Right cardiac atrium (tissue), 5 donors: Measurements from ENCODE around the gene ADAMTS3. TPM values are rescaled to one million over a fixed set of nuclear protein-coding genes. Genes with fewer than 3 reads are reported as not detected.

Experiments
- ATAC-seq, 2 donors: fragments of 200-7000 bp; cut with Tn5 transposase; one replicate each; pipeline versions ENCODE4 v1.8.0 to v1.9.1; 2020; ENCODE audit warnings: moderate library complexity in 2 of 2, mild to moderate bottlenecking in 1 of 2
- DNase-seq, 3 donors: peaks; one replicate each; pipeline ENCODE4 v3.0.0-alpha.2; 2020
- H3K27ac ChIP-seq: one replicate; pipeline ENCODE4 v1.5.1; 2013; ENCODE audit warnings: mild to moderate bottlenecking, low read length, control low read depth, moderate library complexity
- H3K27me3 ChIP-seq: one replicate; pipeline ENCODE4 v1.6.1; 2013; ENCODE audit not compliant: control insufficient read depth, insufficient read depth
- H3K4me1 ChIP-seq: one replicate; pipeline ENCODE4 v1.6.1; 2013; ENCODE audit warnings: low read length; ENCODE audit not compliant: control insufficient read depth, insufficient read depth
- H3K4me3 ChIP-seq: one replicate; pipeline ENCODE4 v1.5.1; 2013; ENCODE audit warnings: low read length, control low read depth
- H3K9me3 ChIP-seq: one replicate; pipeline ENCODE4 v1.6.1; 2013; ENCODE audit warnings: low read length; ENCODE audit not compliant: control insufficient read depth
- WGBS: extraction: QIAGEN DNeasy Blood & Tissue Kit; methylation state at CpG from one replicate; pipeline ENCODE4 v1.1.7; 2013; 5-methylcytosine and 5-hydroxymethylcytosine counted together
- intact Hi-C, 4 donors: fragments of 100-400 bp; cut with DNase I; formaldehyde crosslinking; loops; one replicate each; pipeline versions ENCODE4 v1.11.0 to v1.14.0; 2022 to 2023
- polyA plus RNA-seq: library from polyadenylated mRNA; stranded (reverse); fragments of 200-250 nt; gene quantifications from one replicate; pipeline ENCODE4 v1.2.3, GENCODE V29; 2013
- total RNA-seq, 4 donors: library from RNA; stranded (reverse); fragmentation: NEBNext Ultra II Directional; extraction: Animal tissue kit (Norgen Biotek cat#: 25700); gene quantifications; one replicate each; pipeline ENCODE4 v1.2.1, GENCODE V29; 2021
- donor health status: healthy with polysubstance abuse.
- donor health status: DM: no; HTN: yes; CAD: no.
- donor health status: DM: no; HTN: no; CAD: no.
- donor health status: DM: no; HTN: yes; CAD: no; lungs with severe emphysema.
- donor health status: DM: yes; HTN: yes; CAD: no.

The ADAMTS3 gene
- total and polyA plus RNA-seq, 5 donors: 0.70 to 2.4 (median 2.1) TPM

DNA sequence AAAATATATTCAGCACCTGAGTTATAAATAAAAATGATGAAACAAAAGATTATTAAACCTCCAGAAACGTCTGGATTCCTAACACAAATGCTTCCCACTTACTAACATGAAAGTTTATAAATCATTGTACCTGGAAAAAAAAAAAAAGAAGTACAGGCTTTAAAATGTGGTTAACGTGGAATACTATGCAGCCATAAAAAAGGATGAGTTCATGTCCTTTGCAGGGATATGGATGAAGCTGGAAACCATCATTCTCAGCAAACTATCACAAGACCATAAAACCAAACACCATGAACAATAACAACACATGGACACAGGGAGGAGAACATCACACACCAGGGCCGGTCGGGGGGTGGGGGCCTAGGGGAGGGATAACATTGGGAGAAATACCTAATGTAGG is 160.5 kb downstream of the ADAMTS3 start:
- peaks cover 1% of the 10 kb centered on the region for H3K4me1 ChIP-seq
- intact Hi-C loops: no loop called here
- H3K4me3 ChIP-seq: no peak overlapping the region
- H3K27me3 ChIP-seq: no peaks in the 10 kb centered on the region
- DNase-seq: no peak
- no peak for ATAC-seq
- H3K9me3 ChIP-seq: no peaks in the 10 kb centered on the region
- no peak overlapping the region for H3K27ac ChIP-seq
- WGBS: 81% methylated on average over 4 of the region's 4 CpGs

DNA sequence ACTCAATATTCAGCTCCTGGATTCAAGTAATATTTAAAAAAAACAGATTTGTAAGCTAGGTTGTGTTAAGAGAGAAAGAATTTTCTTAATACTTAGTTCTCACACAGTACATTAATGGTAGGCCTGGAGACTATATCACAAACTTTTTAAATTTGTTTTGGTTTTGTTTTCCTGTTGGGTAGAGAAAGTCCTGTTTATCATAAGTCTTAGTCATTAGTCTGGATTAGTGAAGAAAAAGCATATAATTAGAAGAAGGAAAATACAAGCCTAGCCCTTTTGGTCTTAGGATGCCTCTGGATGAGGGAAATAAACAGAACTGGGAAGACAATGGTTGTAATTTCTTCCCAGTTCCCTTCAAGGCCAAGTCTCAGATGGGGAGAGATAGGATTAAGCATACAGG is 163.6 kb downstream of the ADAMTS3 start:
- Histone ChIP-seq H3K4me1 (peaks cover 1% of the 10 kb centered on the region), H3K4me3 (no peak overlapping the region), H3K9me3 (no peaks in the 10 kb centered on the region), H3K27me3 (no peaks in the 10 kb centered on the region), H3K27ac (no peak overlapping the region)
- ATAC-seq (no peak), DNase-seq (no peak)
- intact Hi-C loops: no loop called here

DNA sequence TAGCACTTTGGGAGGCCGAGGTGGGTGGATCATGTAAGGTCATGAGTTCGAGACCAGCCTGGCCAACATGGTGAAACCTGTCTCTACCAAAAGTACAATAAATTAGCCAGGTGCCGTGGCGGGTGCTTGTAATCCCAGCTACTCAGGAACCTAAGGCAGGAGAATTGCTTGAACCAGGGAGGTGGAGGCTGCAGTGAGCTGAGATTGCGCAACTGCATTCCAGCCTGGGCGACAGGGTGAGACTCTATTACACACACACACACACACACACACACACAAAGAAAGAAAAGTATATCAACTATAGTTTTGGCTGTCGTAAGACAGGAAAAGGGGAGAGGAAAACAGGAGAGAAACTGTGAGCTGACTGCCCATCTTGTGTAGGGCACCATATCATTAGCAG is 171.7 kb downstream of the ADAMTS3 start:
- H3K27ac ChIP-seq: no peak overlapping the region
- WGBS: 84% methylated on average over 7 of the region's 7 CpGs
- no peaks in the 10 kb centered on the region for H3K27me3 ChIP-seq
- H3K9me3 ChIP-seq: no peaks in the 10 kb centered on the region
- no peak overlapping the region for H3K4me3 ChIP-seq
- DNase-seq (peak in 2 of 3 donors; percentile 14 to 68), ATAC-seq (no peak)
- intact Hi-C loops: no loop called here
- H3K4me1 ChIP-seq: no peaks in the 10 kb centered on the region

DNA sequence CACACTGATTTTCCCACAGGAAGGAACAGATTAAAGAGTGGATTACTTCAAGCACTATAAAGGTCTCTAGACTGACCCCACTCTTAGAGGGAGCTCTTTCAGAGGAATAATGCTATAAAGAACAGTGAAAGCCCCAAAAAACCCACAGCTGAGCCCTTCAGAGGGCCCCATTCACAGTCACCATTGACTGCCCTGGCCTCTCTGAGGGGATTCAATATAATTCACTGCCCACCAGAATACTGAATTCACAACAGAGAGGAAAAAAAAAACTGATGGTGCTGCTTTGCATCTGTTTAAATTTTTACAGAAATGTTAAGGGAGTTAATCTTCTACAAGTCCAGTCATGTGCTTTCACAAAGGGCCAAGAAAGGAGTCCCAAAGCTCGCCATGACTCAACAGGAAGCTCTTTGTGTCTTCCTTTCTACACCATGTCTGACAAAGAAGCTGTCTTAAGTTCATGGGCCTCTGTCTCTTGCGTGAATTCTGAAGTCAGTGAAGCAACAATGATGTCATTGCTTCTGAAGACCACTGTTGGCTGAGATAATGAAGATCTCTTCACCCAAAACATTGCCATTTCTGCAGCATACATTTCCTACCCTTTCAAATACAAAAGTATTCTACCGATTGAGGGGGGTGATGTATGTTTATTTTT is 174.9 kb downstream of the ADAMTS3 start:
- H3K4me1 ChIP-seq: no peaks in the 10 kb centered on the region
- H3K4me3 ChIP-seq: no peak overlapping the region
- WGBS: 77% methylated on average over 3 of the region's 3 CpGs
- no peak for DNase-seq
- H3K9me3 ChIP-seq: no peaks in the 10 kb centered on the region
- intact Hi-C loops: no loop called here
- ATAC-seq: no peak
- no peaks in the 10 kb centered on the region for H3K27me3 ChIP-seq
- H3K27ac ChIP-seq: no peak overlapping the region

DNA sequence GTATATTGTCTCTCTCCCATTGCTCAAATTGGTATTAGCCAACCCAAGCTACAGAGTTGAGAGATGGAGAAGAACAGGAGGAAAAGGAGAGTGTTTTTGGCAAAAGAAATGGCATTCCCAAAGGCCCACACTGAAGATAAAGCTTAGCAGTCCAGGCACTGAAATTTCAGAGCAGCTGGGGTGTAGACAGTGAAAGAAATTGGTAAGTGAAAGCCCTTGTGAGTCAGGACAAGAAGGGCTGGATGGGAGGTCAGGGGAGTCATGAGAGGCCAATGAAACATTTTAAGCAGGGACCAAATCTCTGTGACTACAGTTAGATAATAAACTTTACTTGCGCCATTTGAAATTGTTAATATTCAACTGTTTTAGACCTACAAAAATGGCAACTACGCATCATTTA is 177.7 kb downstream of the ADAMTS3 start:
- 93% methylated on average over 2 of the region's 2 CpGs for WGBS
- ATAC-seq: no peak

DNA sequence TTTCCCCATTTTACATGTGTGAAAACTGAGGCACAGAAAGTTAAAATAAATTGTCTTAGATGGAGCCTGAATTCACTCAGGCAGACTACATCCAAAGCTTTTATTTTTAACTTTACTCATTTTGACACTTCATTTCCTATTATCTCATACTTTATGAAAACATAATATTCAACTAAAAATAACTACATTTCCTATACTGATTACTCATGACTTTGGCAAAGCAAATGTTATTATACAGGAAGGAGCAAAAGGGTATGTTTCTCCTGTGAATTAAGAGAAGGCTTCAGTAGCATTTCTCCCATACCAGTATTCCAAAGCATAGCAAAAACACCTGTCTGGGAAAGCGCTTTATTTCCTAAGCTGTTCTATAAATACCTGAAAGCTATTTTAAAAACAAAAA is 178.6 kb downstream of the ADAMTS3 start:
- intact Hi-C loops: no loop called here
- WGBS: 41% methylated on average over 1 of the region's 1 CpG
- Histone ChIP-seq H3K27ac (no peak overlapping the region), H3K9me3 (no peaks in the 10 kb centered on the region), H3K4me3 (no peak overlapping the region), H3K4me1 (peaks cover 6% of the 10 kb centered on the region), H3K27me3 (no peaks in the 10 kb centered on the region)
- ATAC-seq (no peak), DNase-seq (no peak)

More for the DNA sequence above, 177.7 kb downstream of the ADAMTS3 start:
- Histone ChIP-seq H3K4me3 (no peak overlapping the region), H3K9me3 (no peaks in the 10 kb centered on the region), H3K4me1 (peaks cover 6% of the 10 kb centered on the region), H3K27me3 (no peaks in the 10 kb centered on the region), H3K27ac (no peak overlapping the region)
- no peak for DNase-seq
- intact Hi-C loops: no loop called here

DNA sequence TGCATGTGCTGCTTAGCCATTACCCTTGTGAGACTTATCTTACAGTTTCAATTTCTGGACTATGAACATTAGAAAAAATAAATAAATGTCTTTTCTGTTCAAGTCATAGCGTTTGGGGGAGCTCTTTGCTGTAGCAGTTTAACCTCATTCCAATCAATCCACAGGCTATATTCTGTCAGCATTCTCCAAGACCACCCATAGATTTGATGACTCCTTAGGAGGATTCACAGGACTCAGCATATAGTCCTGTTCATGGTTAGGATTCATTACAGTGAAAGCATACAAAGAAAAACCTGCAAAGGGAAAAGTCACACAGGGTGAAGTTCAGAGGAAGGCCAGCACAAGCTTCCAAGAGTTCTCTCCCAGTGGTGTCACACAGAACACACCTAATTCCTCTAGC is 180.5 kb downstream of the ADAMTS3 start:
- H3K27ac ChIP-seq: no peak overlapping the region
- no peak for ATAC-seq
- WGBS: 67% methylated on average over 1 of the region's 1 CpG
- no peaks in the 10 kb centered on the region for H3K9me3 ChIP-seq
- DNase-seq: no peak
- intact Hi-C loops: no loop called here
- peaks cover 6% of the 10 kb centered on the region for H3K4me1 ChIP-seq
- no peaks in the 10 kb centered on the region for H3K27me3 ChIP-seq
- no peak overlapping the region for H3K4me3 ChIP-seq

DNA sequence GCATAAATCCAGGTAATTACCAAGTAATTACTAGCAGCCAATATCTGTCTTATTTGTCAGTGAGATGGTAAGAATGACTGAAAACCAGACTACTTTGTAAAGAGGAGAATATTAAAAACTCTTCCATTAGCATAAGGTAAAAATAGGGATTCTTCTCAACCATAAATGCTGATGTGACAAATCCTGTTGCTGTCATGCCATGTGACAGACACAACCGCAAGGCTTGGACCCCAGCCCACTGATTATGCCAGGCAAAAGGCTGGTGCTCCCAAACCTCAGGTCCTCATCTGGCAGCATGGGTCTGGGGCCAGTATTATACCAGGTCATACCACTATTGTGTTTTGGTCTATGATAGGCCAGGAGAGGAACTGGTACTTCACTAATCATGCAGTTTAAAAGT is 181.1 kb downstream of the ADAMTS3 start:
- intact Hi-C loops: no loop called here
- ATAC-seq: no peak
- no peaks in the 10 kb centered on the region for H3K9me3 ChIP-seq
- no peak overlapping the region for H3K4me3 ChIP-seq
- 63% methylated on average over 1 of the region's 1 CpG for WGBS
- H3K27me3 ChIP-seq: no peaks in the 10 kb centered on the region
- no peak overlapping the region for H3K27ac ChIP-seq
- peak in 1 of 3 donors; percentile 41 for DNase-seq
- H3K4me1 ChIP-seq: peaks cover 6% of the 10 kb centered on the region

DNA sequence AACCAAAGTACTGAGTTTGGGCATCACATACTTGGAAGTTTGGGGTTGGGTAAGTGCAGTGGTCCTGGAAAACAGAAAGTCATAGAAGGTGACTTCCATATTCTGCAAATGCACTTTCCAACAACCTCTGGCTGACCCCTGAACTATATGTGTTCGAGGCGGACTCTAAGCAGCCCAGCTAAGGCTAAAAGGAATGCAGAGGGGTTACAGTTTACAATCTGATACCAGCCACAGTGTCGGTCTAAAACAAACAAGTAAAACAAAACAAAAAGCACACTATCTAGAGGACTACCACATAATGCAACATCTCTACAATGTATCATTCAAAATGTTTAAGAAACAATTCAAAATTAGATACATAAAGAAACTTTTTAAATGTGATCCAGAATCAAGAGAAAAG is 185.6 kb downstream of the ADAMTS3 start:
- Histone ChIP-seq H3K9me3 (no peaks in the 10 kb centered on the region), H3K4me1 (peaks cover 4% of the 10 kb centered on the region), H3K27me3 (no peaks in the 10 kb centered on the region), H3K27ac (no peak overlapping the region), H3K4me3 (no peak overlapping the region)
- ATAC-seq (no peak), DNase-seq (no peak)
- intact Hi-C loops: no loop called here
- 59% methylated on average over 3 of the region's 3 CpGs for WGBS

DNA sequence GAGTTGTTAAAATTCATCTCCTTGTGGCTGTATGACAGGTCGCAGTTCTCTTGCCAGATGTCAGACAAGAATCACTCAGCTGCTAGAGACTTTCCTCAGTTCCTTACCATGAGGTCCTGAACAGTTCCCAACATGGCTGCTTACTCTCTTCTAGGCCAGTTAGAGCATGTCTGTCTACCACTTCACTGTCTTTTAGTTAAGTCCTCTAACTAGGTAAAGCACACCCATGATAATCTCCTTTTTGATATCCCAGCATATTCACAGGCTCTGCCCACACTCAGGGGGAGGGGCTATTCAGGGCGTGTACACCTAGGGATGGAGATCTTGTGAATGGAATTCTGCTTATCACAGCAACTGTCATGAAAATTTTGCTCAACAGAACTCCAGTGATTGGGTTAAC is 190.1 kb downstream of the ADAMTS3 start:
- intact Hi-C loops: no loop called here
- whole genome bisulfite sequencing: 81% methylated on average over 2 of the region's 2 CpGs
- ATAC-seq: no peak

DNA sequence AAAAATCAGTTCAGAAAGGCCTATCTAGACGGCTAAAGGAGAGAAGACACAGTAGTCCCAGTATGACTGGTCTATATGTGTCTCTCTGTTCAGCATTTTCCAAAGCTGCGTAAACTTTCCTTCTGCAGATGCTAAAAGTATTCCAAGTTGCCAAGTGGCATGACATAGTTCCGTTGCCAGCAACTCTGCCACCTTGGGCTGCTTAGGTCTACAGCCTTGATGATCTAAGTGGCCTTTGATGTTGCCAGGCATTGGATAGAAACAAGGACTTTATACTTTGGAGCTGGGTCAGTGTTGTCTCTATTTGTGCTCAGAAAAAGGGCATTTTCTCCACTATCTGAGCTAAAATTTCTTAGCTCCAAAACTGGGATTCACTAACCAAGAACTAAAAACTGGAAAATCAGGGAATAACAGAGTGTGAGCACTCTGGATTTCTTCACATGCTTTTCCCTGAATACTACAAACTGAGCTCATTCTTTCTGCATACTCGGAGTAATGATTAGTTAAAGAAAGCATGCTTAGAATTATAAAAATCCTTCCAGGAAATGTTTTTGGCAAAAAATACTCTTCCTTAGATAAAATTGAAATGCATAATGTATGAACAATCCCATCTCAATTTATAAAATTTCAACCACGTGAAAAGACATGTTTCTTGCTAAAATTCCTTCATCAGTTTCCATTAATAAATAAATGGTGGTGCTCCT is 191.4 kb downstream of the ADAMTS3 start:
- H3K27me3 ChIP-seq: no peaks in the 10 kb centered on the region
- no peak overlapping the region for H3K27ac ChIP-seq
- no peak overlapping the region for H3K4me3 ChIP-seq
- no peaks in the 10 kb centered on the region for H3K9me3 ChIP-seq
- peaks cover 2% of the 10 kb centered on the region for H3K4me1 ChIP-seq
- DNase-seq: no peak
- WGBS: 70% methylated on average over 5 of the region's 5 CpGs
- ATAC-seq: no peak
- intact Hi-C loops: no loop called here

More for the DNA sequence above, 190.1 kb downstream of the ADAMTS3 start:
- Histone ChIP-seq H3K9me3 (no peaks in the 10 kb centered on the region), H3K4me3 (no peak overlapping the region), H3K4me1 (peaks cover 2% of the 10 kb centered on the region), H3K27me3 (no peaks in the 10 kb centered on the region), H3K27ac (no peak overlapping the region)
- no peak for DNase-seq
